ENCODE measurements around the gene ACVRL1.

- TF ChIP-seq EZH2 (IDR thresholded peaks at IDR 0.05; ENCODE audit: borderline replicate concordance, insufficient read depth, low read depth, low read length, poor library complexity, severe bottlenecking) = no peak
- TF ChIP-seq, protein P1, sequence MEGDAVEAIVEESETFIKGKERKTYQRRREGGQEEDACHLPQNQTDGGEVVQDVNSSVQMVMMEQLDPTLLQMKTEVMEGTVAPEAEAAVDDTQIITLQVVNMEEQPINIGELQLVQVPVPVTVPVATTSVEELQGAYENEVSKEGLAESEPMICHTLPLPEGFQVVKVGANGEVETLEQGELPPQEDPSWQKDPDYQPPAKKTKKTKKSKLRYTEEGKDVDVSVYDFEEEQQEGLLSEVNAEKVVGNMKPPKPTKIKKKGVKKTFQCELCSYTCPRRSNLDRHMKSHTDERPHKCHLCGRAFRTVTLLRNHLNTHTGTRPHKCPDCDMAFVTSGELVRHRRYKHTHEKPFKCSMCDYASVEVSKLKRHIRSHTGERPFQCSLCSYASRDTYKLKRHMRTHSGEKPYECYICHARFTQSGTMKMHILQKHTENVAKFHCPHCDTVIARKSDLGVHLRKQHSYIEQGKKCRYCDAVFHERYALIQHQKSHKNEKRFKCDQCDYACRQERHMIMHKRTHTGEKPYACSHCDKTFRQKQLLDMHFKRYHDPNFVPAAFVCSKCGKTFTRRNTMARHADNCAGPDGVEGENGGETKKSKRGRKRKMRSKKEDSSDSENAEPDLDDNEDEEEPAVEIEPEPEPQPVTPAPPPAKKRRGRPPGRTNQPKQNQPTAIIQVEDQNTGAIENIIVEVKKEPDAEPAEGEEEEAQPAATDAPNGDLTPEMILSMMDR (IDR thresholded peaks at IDR 0.05) = no peak
Observed at GRCh38 chr12:51937926-51938325, 30.6 kb downstream of the ACVRL1 start.

Measured in B cell (primary cell).